Activated CD8-positive, alpha-beta memory T cell treated with anti-CD3 and anti-CD28 coated beads, Interleukin-2, amount 10 ng/mL, durations not matched to agents 7 days and 5 days (primary cell): ENCODE measurements around the gene SFRP5. TPM values are rescaled to one million over a fixed set of nuclear protein-coding genes. Genes with fewer than 3 reads are reported as not detected.

Experiments used
- ATAC-seq: fragments of 150-1000 bp; cut with Tn5 transposase; one replicate; pipeline ENCODE4 v1.10.0; 2021; ENCODE audit warnings: moderate library complexity
- CTCF ChIA-PET: fragments of 350-600 bp; sonication (Branson Sonifier 250); formaldehyde crosslinking; loops from one replicate; lab custom pipeline; 2021; ENCODE audit warnings: antibody characterized with exemption; lab: Charles Lee
- DNase-seq: peaks from one replicate; pipeline ENCODE4 v3.0.0-alpha.2; 2020
- H3K27ac Mint-ChIP-seq: one replicate; pipeline ENCODE4 v1.8.0; 2021; ENCODE audit warnings: mild to moderate bottlenecking, mixed read lengths
- H3K27me3 Mint-ChIP-seq: one replicate; pipeline ENCODE4 v1.8.0; 2021; ENCODE audit warnings: mixed read lengths
- H3K36me3 Mint-ChIP-seq: one replicate; pipeline ENCODE4 v1.8.0; 2021; ENCODE audit warnings: mild to moderate bottlenecking, mixed read lengths
- H3K4me1 Mint-ChIP-seq: one replicate; pipeline ENCODE4 v1.8.0; 2021; ENCODE audit warnings: mixed read lengths
- H3K4me3 Mint-ChIP-seq: one replicate; pipeline ENCODE4 v1.8.0; 2021; ENCODE audit warnings: mild to moderate bottlenecking, moderate library complexity, mixed read lengths
- H3K9me3 Mint-ChIP-seq: one replicate; pipeline ENCODE4 v1.8.0; 2022; ENCODE audit warnings: low read depth, mixed read lengths
- total RNA-seq, 2 experiments: library from RNA; stranded (reverse); gene quantifications; one replicate each; pipeline ENCODE4 v1.2.3, GENCODE V29; 2021

The SFRP5 gene
- total RNA-seq, 2 experiments from 2014 or later = not detected

DNA sequence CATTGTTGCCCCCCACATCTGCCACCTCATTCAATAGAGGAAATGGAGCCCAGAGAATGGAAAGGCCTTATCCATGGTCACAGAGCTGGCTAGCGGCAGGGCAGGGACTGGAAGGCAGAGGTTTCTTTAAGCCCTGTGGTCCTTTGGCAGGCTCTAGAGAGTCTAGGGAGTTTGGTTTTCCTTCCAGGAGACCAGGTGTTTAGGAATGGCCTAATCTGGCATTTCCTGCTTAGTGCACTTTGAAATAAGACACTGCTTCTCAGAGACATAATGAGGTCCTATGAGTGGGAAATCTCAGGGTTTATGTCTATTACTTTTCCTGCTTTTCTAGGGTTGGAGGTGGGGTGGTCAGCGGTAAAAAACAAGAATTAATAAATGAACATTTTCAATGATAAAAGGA, 52.2 kb downstream of the SFRP5 start:
- Mint-ChIP-seq H3K27me3 (peaks cover 17% of the 10 kb centered on the region), H3K4me3 (no peak overlapping the region), H3K4me1 (peaks cover 3% of the 10 kb centered on the region), H3K9me3 (no peaks in the 10 kb centered on the region), H3K36me3 (no peaks in the 10 kb centered on the region), H3K27ac (no peak overlapping the region)
- DNase-seq (no peak), ATAC-seq (no peak)
- CTCF ChIA-PET = interaction anchor here (2.2 kb wide), 1 partner anchor 18 kb away, joined by 6 read pairs; no protein-coding TSS in a partner anchor

DNA sequence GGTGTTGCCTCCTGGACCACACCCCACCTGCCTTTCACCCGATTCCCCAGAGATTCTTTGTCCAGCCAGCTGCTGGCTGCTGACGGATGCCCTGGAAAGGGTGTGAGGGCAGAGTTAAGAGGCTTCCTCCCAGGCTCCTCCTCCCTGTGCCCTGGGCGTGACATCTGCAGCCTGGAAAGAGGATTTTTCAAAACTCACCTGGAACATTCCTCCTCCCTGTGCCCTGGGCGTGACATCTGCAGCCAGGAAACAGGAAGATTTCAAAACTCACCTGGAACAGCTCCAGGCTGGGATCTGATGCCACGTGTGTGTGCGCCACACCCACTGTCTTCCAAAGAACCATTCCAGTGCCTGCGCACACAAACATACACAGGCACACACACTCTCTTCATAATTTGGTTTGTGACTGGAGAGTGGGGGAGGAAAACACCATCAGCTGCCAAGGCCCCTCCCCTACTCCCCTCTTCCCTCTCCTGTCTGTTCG, 53.1 kb downstream of the SFRP5 start:
- Mint-ChIP-seq H3K36me3 (no peaks in the 10 kb centered on the region), H3K4me3 (no peak overlapping the region), H3K27ac (no peak overlapping the region), H3K4me1 (peaks cover 5% of the 10 kb centered on the region), H3K27me3 (peaks cover 22% of the 10 kb centered on the region), H3K9me3 (no peaks in the 10 kb centered on the region)
- DNase-seq (no peak), ATAC-seq (no peak)
- CTCF ChIA-PET = interaction anchor here (1.4 to 2.2 kb wide), 2 partner anchors 10 to 17 kb away, joined by 6 to 7 read pairs; no protein-coding TSS in a partner anchor

DNA sequence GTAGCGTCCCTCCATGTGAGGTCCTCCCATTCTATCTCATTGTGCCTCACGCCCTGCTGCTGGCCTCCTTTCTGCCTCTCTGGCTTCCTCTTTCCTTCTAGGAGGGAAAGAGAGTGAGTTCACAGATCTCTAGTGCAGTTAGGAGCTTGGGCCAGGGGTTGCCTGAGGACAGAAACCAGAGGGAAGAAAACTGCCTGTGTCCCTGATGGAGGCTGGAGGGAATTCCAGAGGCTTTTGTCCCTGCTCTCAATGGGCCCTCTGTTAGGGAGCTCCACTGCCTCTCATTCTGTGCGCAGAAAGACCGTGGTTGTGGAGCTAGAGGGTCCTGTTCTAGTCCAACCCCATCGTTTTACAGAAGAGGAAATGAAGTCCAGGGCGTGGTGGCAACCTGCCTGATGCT, 53.6 kb downstream of the SFRP5 start:
- DNase-seq (no peak), ATAC-seq (no peak)
- Mint-ChIP-seq H3K4me3 (no peak overlapping the region), H3K27me3 (peaks cover 22% of the 10 kb centered on the region), H3K27ac (no peak overlapping the region), H3K4me1 (peaks cover 5% of the 10 kb centered on the region), H3K36me3 (no peaks in the 10 kb centered on the region), H3K9me3 (no peaks in the 10 kb centered on the region)
- CTCF ChIA-PET = interaction anchor here (1.4 to 2.2 kb wide), 2 partner anchors 9 to 16 kb away, joined by 6 to 7 read pairs; no protein-coding TSS in a partner anchor

DNA sequence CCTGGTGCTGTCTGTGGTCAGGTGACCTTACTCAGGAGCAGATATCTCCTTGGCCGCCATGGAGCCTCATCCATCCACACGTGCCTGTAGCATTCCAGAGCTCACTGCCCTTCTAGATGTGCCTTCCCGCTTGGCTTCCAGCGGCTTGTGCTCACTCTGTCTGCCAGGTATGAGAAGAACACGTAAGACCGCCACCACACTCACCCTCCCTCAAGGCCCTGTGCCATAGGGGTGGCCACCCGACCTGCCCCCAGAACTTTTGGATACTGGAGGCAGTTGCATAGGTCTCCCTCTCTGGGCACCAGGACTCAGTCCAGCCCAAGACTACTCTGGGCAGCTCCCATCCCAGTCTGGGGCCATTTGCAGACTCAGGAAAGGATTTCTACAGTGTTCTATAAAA, 54.2 kb downstream of the SFRP5 start:
- peaks cover 11% of the 10 kb centered on the region for H3K4me1 Mint-ChIP-seq
- ATAC-seq = no peak
- no peak overlapping the region for H3K27ac Mint-ChIP-seq
- H3K4me3 Mint-ChIP-seq = no peak overlapping the region
- H3K27me3 Mint-ChIP-seq = peaks cover 28% of the 10 kb centered on the region
- DNase-seq = no peak
- no peaks in the 10 kb centered on the region for H3K9me3 Mint-ChIP-seq
- CTCF ChIA-PET = interaction anchor here (1.3 to 1.8 kb wide), 5 partner anchors 9 to 19 kb away, joined by 4 to 11 read pairs (median 7); partner anchors contain the start of gene ZFYVE27
- H3K36me3 Mint-ChIP-seq = no peaks in the 10 kb centered on the region

Other genes with a start within 250 kb of the SFRP5 start
- under 1 TPM; 0.26 to 0.67 TPM for gene ANKRD2, start 199.2 kb downstream of the SFRP5 start, total RNA-seq
- gene HOGA1, start 187.6 kb downstream of the SFRP5 start, total RNA-seq = not detected
- not detected for gene C10orf62, start 182.3 kb downstream of the SFRP5 start, total RNA-seq
- 1 to 10 TPM; 1.9 to 2.1 TPM for gene MORN4, start 138.5 kb downstream of the SFRP5 start, total RNA-seq
- gene PI4K2A, start 131.3 kb downstream of the SFRP5 start, total RNA-seq = 10 to 100 TPM; 10.5 to 13.2 TPM
- gene AVPI1, start 84.8 kb downstream of the SFRP5 start, total RNA-seq = 1 to 10 TPM; 1.8 to 1.9 TPM
- gene MARVELD1, start 58.3 kb downstream of the SFRP5 start, total RNA-seq = 1 to 10 TPM; 2.8 to 3.0 TPM
- gene ZFYVE27, start 34.9 kb downstream of the SFRP5 start, total RNA-seq = 10 to 100 TPM; 31.4 to 32.8 TPM
- 1 to 10 TPM; 1.5 to 4.3 TPM for gene GOLGA7B, start 77.8 kb upstream of the SFRP5 start, total RNA-seq